ENCODE results near the gene SLC9C2. TPM values are rescaled to one million over a fixed set of nuclear protein-coding genes. Genes with fewer than 3 reads are reported as not detected.
A peak's percentile ranks its signal among the peaks of the same experiment; 100 is the strongest.

The SLC9C2 gene
- total RNA-seq, 1 donor: not detected

DNA sequence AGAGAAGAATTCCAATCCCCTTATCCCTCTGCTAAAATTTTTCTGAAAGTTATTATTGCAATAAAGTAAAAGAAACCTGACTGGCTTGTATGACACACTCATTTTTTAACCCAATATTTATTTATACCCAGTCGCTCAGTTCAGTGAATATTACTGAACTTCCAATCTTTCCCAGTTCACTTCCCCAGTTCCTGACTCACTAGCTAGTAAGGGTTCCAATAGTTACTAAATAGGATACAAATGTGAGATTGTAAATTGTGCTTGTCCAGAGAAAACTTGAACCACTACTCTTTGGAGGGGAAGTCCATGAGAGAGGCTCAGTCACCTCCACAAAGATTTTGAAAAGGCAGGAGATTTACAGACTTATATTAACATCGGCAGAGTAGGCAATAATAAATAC, 94.3 kb downstream of the SLC9C2 start:
- no peak overlapping the region for H3K4me2 ChIP-seq (ENCODE audit: insufficient read depth, low read length)
- no peaks in the 10 kb centered on the region for H3K27me3 ChIP-seq (ENCODE audit: insufficient read depth, low read length)
- TF ChIP-seq CTCF (IDR thresholded peaks at IDR 0.05; ENCODE audit: extremely low read depth, low read depth, low read length): no peak
- H3K79me2 ChIP-seq (ENCODE audit: insufficient read depth, low read length): no peaks in the 10 kb centered on the region
- no peak for DNase-seq (ENCODE audit: insufficient read length, low spot score, missing footprints)
- H3K36me3 ChIP-seq (ENCODE audit: insufficient read depth, low read length): no peaks in the 10 kb centered on the region
- no peak overlapping the region for H2AFZ ChIP-seq (ENCODE audit: low read length)
- no peak overlapping the region for H3K4me3 ChIP-seq (ENCODE audit: insufficient read depth, low read length)
- H4K20me1 ChIP-seq (ENCODE audit: insufficient read depth, low read length): no peaks in the 10 kb centered on the region
- H3K9me3 ChIP-seq (ENCODE audit: low read depth, low read length): no peaks in the 10 kb centered on the region
- H3K4me1 ChIP-seq (ENCODE audit: insufficient read depth, low read length): peaks cover 12% of the 10 kb centered on the region
- no peak overlapping the region for H3K27ac ChIP-seq (ENCODE audit: low read depth, low read length)

DNA sequence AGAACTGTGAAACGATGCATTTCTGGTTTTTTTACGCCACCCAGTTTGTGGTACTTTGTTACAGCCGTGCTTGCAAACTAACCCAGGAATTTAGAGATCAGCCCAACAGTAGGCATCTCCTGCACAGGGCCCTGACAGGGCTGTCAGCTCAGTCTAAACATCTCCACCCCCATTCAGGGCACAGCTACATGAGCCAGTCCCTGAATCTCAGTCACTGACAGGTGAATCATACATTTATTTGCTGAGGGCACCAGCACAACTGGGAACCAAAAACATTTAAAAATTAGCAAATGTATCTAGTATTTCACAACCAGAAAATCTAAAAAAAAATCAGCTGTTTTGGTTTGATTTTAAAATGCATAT, 95.0 kb downstream of the SLC9C2 start:
- H4K20me1 ChIP-seq (ENCODE audit: insufficient read depth, low read length): no peaks in the 10 kb centered on the region
- H3K36me3 ChIP-seq (ENCODE audit: insufficient read depth, low read length): no peaks in the 10 kb centered on the region
- peak overlapping the region; percentile 60 for H2AFZ ChIP-seq (ENCODE audit: low read length)
- no peak overlapping the region for H3K27ac ChIP-seq (ENCODE audit: low read depth, low read length)
- H3K4me2 ChIP-seq (ENCODE audit: insufficient read depth, low read length): peak overlapping the region; percentile 37
- H3K79me2 ChIP-seq (ENCODE audit: insufficient read depth, low read length): no peaks in the 10 kb centered on the region
- H3K9me3 ChIP-seq (ENCODE audit: low read depth, low read length): no peaks in the 10 kb centered on the region
- no peaks in the 10 kb centered on the region for H3K27me3 ChIP-seq (ENCODE audit: insufficient read depth, low read length)
- no peak overlapping the region for H3K4me3 ChIP-seq (ENCODE audit: insufficient read depth, low read length)
- no peak for TF ChIP-seq CTCF (IDR thresholded peaks at IDR 0.05; ENCODE audit: extremely low read depth, low read depth, low read length)
- peaks cover 12% of the 10 kb centered on the region for H3K4me1 ChIP-seq (ENCODE audit: insufficient read depth, low read length)
- peak; percentile 23 for DNase-seq (ENCODE audit: insufficient read length, low spot score, missing footprints)

- Histone ChIP-seq H3K27ac (ENCODE audit: low read depth, low read length) (no peak overlapping the region), H3K79me2 (ENCODE audit: insufficient read depth, low read length) (no peaks in the 10 kb centered on the region), H3K27me3 (ENCODE audit: insufficient read depth, low read length) (no peaks in the 10 kb centered on the region), H4K20me1 (ENCODE audit: insufficient read depth, low read length) (no peaks in the 10 kb centered on the region), H3K9me3 (ENCODE audit: low read depth, low read length) (no peaks in the 10 kb centered on the region), H3K36me3 (ENCODE audit: insufficient read depth, low read length) (no peaks in the 10 kb centered on the region), H3K4me2 (ENCODE audit: insufficient read depth, low read length) (peak overlapping the region; percentile 37), H3K4me3 (ENCODE audit: insufficient read depth, low read length) (no peak overlapping the region), H3K4me1 (ENCODE audit: insufficient read depth, low read length) (peaks cover 12% of the 10 kb centered on the region), H2AFZ (ENCODE audit: low read length) (peak overlapping the region; percentile 60)
- DNase-seq (ENCODE audit: insufficient read length, low spot score, missing footprints): peak; percentile 65
- no peak for TF ChIP-seq CTCF (IDR thresholded peaks at IDR 0.05; ENCODE audit: extremely low read depth, low read depth, low read length)
Observed at GRCh38 chr1:173507205-173507846, 95.5 kb downstream of the SLC9C2 start.

GRCh38 chr1:173506437-173506836, 96.4 kb downstream of the SLC9C2 start:
- Histone ChIP-seq H3K4me2 (ENCODE audit: insufficient read depth, low read length) (no peak overlapping the region), H3K27ac (ENCODE audit: low read depth, low read length) (no peak overlapping the region)
- DNase-seq (ENCODE audit: insufficient read length, low spot score, missing footprints): no peak

More at GRCh38 chr1:173506437-173506836, 96.4 kb downstream of the SLC9C2 start:
- Histone ChIP-seq H3K36me3 (ENCODE audit: insufficient read depth, low read length) (no peaks in the 10 kb centered on the region), H3K4me3 (ENCODE audit: insufficient read depth, low read length) (no peak overlapping the region), H4K20me1 (ENCODE audit: insufficient read depth, low read length) (no peaks in the 10 kb centered on the region), H3K79me2 (ENCODE audit: insufficient read depth, low read length) (no peaks in the 10 kb centered on the region), H2AFZ (ENCODE audit: low read length) (no peak overlapping the region), H3K9me3 (ENCODE audit: low read depth, low read length) (no peaks in the 10 kb centered on the region), H3K27me3 (ENCODE audit: insufficient read depth, low read length) (no peaks in the 10 kb centered on the region), H3K4me1 (ENCODE audit: insufficient read depth, low read length) (peaks cover 12% of the 10 kb centered on the region)
- TF ChIP-seq CTCF (IDR thresholded peaks at IDR 0.05; ENCODE audit: extremely low read depth, low read depth, low read length): no peak
